ENCODE results near the gene CRY2.

DNA sequence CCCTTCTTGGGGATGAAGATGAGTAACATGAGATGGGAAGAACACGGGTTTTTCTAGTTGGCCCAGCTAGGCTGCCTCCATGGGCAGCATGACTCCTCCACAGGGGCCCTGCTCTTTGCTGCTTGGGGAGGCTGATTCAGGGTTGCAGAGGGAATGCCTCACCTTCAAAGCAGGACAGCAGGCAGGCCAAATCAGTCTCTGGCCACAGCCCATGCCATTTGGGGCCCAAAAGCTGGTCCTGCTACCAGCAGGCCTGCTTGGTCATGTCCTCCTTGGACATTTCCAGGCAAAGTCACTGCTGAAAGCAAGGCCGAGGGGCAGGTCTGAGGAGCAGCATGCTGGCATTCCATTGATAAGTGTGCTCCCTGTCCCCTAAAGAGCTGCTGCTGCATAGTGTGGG, 24.4 kb downstream of the CRY2 start:
- TF ChIP-seq, protein P1, sequence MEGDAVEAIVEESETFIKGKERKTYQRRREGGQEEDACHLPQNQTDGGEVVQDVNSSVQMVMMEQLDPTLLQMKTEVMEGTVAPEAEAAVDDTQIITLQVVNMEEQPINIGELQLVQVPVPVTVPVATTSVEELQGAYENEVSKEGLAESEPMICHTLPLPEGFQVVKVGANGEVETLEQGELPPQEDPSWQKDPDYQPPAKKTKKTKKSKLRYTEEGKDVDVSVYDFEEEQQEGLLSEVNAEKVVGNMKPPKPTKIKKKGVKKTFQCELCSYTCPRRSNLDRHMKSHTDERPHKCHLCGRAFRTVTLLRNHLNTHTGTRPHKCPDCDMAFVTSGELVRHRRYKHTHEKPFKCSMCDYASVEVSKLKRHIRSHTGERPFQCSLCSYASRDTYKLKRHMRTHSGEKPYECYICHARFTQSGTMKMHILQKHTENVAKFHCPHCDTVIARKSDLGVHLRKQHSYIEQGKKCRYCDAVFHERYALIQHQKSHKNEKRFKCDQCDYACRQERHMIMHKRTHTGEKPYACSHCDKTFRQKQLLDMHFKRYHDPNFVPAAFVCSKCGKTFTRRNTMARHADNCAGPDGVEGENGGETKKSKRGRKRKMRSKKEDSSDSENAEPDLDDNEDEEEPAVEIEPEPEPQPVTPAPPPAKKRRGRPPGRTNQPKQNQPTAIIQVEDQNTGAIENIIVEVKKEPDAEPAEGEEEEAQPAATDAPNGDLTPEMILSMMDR (IDR thresholded peaks at IDR 0.05): no peak
- no peak for TF ChIP-seq POLR2A (IDR thresholded peaks at IDR 0.05)
